ENCODE measurements around the gene SERPINA1. TPM values are rescaled to one million over a fixed set of nuclear protein-coding genes. Genes with fewer than 3 reads are reported as not detected.
A peak's percentile ranks its signal among the peaks of the same experiment; 100 is the strongest.

Gene SERPINA1
- total RNA-seq, 4 donors from 2014 or later, result 102 to 1,757 (median 637) TPM

DNA sequence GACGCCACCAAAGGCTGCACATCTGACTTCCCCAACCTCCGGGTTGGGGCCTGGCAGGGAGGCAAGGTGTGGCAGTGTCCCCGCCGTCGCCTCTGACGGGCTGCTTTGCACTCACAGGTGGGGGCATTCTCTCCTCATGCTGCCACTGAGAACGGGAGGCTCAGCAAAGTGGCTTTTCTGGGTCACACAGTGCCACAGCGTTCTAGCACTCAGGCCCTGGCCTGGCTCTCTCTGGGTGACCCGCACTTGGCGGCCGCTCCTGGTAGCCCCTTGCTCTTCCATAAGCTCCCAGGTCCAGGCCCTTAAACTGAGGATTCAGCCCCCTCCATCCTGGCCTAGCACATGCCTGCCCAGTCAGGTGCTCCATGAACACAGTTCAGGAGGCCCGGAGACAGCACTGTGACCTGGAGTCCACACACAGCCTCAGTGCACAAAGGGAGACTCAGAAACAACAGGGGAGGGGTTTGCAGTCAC, 25.2 kb downstream of the SERPINA1 start:
- Histone ChIP-seq H3K4me3 (no peak overlapping the region), H3K27me3 (no peaks in the 10 kb centered on the region), H3K9me3 (no peaks in the 10 kb centered on the region), H3K27ac (no peak overlapping the region), H3K4me1 (no peaks in the 10 kb centered on the region), H3K36me3 (no peaks in the 10 kb centered on the region)
- no peak for TF ChIP-seq POLR2A (IDR thresholded peaks at IDR 0.05)
- TF ChIP-seq, protein P1, sequence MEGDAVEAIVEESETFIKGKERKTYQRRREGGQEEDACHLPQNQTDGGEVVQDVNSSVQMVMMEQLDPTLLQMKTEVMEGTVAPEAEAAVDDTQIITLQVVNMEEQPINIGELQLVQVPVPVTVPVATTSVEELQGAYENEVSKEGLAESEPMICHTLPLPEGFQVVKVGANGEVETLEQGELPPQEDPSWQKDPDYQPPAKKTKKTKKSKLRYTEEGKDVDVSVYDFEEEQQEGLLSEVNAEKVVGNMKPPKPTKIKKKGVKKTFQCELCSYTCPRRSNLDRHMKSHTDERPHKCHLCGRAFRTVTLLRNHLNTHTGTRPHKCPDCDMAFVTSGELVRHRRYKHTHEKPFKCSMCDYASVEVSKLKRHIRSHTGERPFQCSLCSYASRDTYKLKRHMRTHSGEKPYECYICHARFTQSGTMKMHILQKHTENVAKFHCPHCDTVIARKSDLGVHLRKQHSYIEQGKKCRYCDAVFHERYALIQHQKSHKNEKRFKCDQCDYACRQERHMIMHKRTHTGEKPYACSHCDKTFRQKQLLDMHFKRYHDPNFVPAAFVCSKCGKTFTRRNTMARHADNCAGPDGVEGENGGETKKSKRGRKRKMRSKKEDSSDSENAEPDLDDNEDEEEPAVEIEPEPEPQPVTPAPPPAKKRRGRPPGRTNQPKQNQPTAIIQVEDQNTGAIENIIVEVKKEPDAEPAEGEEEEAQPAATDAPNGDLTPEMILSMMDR (IDR thresholded peaks at IDR 0.05), result no peak
- DNase-seq, result peak in 1 of 3 donors; percentile 42

DNA sequence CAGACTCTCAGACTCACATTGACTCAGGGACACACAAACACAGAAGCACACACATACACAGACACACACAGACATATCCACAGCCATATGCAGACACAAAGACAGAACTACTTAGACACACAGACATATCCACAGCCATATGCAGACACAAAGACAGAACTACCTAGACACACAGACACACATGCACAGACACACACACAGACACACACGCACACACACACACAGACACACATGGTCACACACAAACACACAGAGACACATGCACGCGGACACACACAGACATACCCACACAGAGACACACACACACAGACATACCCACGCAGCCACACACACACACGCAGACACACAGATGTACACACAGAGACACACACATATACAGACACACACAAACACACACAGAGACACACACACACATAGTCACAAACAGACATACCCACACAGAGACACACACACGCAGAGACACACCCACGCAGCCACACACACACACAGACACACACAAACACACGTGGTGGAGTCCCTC, 25.7 kb downstream of the SERPINA1 start:
- DNase-seq, result no peak
- Histone ChIP-seq H3K27ac (no peak overlapping the region), H3K9me3 (no peaks in the 10 kb centered on the region), H3K27me3 (no peaks in the 10 kb centered on the region), H3K4me3 (no peak overlapping the region), H3K4me1 (no peaks in the 10 kb centered on the region), H3K36me3 (no peaks in the 10 kb centered on the region)
- TF ChIP-seq, protein P1 (IDR thresholded peaks at IDR 0.05), result no peak
- no peak for TF ChIP-seq POLR2A (IDR thresholded peaks at IDR 0.05)

GRCh38 chr14:94361682-94362081, 26.7 kb downstream of the SERPINA1 start:
- no peak overlapping the region for H3K27ac ChIP-seq
- no peaks in the 10 kb centered on the region for H3K27me3 ChIP-seq
- DNase-seq, result peak in 1 of 3 donors; percentile 15
- H3K36me3 ChIP-seq, result no peaks in the 10 kb centered on the region
- TF ChIP-seq POLR2A (IDR thresholded peaks at IDR 0.05), result no peak
- TF ChIP-seq, protein P1 (IDR thresholded peaks at IDR 0.05), result no peak
- H3K9me3 ChIP-seq, result no peaks in the 10 kb centered on the region
- no peaks in the 10 kb centered on the region for H3K4me1 ChIP-seq
- H3K4me3 ChIP-seq, result no peak overlapping the region

GRCh38 chr14:94360945-94361565, 27.3 kb downstream of the SERPINA1 start:
- no peaks in the 10 kb centered on the region for H3K27me3 ChIP-seq
- H3K9me3 ChIP-seq, result no peaks in the 10 kb centered on the region
- peak in 1 of 3 donors; percentile 45 for DNase-seq
- no peaks in the 10 kb centered on the region for H3K36me3 ChIP-seq
- H3K27ac ChIP-seq, result peak overlapping the region in 1 of 4 donors; percentile 59
- no peak overlapping the region for H3K4me3 ChIP-seq
- TF ChIP-seq, protein P1 (IDR thresholded peaks at IDR 0.05), result no peak
- no peak for TF ChIP-seq POLR2A (IDR thresholded peaks at IDR 0.05)
- no peaks in the 10 kb centered on the region for H3K4me1 ChIP-seq

GRCh38 chr14:94357166-94357565, 31.2 kb downstream of the SERPINA1 start:
- H3K36me3 ChIP-seq, result no peaks in the 10 kb centered on the region
- H3K9me3 ChIP-seq, result no peaks in the 10 kb centered on the region
- H3K4me3 ChIP-seq, result no peak overlapping the region
- H3K4me1 ChIP-seq, result no peaks in the 10 kb centered on the region
- no peak for DNase-seq
- no peak for TF ChIP-seq POLR2A (IDR thresholded peaks at IDR 0.05)
- TF ChIP-seq, protein P1 (IDR thresholded peaks at IDR 0.05), result no peak
- H3K27me3 ChIP-seq, result no peaks in the 10 kb centered on the region
- H3K27ac ChIP-seq, result no peak overlapping the region

All from Peyer's patch (tissue), 4 donors.